Muscle of leg (tissue), 11 donors: ENCODE results near the gene SYT1. TPM values are rescaled to one million over a fixed set of nuclear protein-coding genes. Genes with fewer than 3 reads are reported as not detected.
A peak's percentile ranks its signal among the peaks of the same experiment; 100 is the strongest.

ENCODE experiments used
- DNase-seq: peaks from one replicate; pipeline ENCODE4 v3.0.0; 2013
- H3K27ac ChIP-seq: one replicate; pipeline ENCODE4 v1.5.1; 2013; ENCODE audit warnings: mild to moderate bottlenecking, low read length, control low read depth
- H3K27me3 ChIP-seq: one replicate; pipeline ENCODE4 v1.6.1; 2013; ENCODE audit warnings: low read length; ENCODE audit not compliant: control insufficient read depth, insufficient read depth
- H3K36me3 ChIP-seq: one replicate; pipeline ENCODE4 v1.6.1; 2013; ENCODE audit warnings: low read length; ENCODE audit not compliant: control insufficient read depth, insufficient read depth
- H3K4me1 ChIP-seq: one replicate; pipeline ENCODE4 v1.6.1; 2013; ENCODE audit warnings: low read length; ENCODE audit not compliant: control insufficient read depth, insufficient read depth
- H3K4me3 ChIP-seq: one replicate; pipeline ENCODE4 v1.5.1; 2013; ENCODE audit warnings: low read length, control low read depth
- H3K9me3 ChIP-seq: replicated peaks from 2 replicates; pipeline ENCODE4 v1.6.1; 2013; ENCODE audit warnings: low read depth, low read length; ENCODE audit not compliant: control insufficient read depth
- WGBS: methylation state at CpG from one replicate; pipeline ENCODE4 v1.1.5; 2013; ENCODE audit warnings: missing lambda C conversion rate; ENCODE audit not compliant: insufficient coverage; 5-methylcytosine and 5-hydroxymethylcytosine counted together
- polyA plus RNA-seq, 8 donors: library from polyadenylated mRNA; unstranded; fragments of 120-200 nt; gene quantifications; one replicate each; pipeline versions ENCODE4 v1.2.1 to v1.2.3, GENCODE V29; 2013; ENCODE audit warnings: inconsistent platforms in 1 of 8, low replicate concordance in 1 of 8; ENCODE audit not compliant: insufficient read length in 8 of 8, insufficient read depth in 1 of 8
- total RNA-seq: library from RNA; stranded (reverse); fragments of 120-200 nt; gene quantifications from one replicate; pipeline ENCODE4 v1.2.4, GENCODE V29; 2013

SYT1 gene
- total and polyA plus RNA-seq, 9 donors, result 1.1 to 2.5 (median 1.8) TPM

- no peak overlapping the region for H3K4me3 ChIP-seq
- DNase-seq, result no peak
- no peaks in the 10 kb centered on the region for H3K27me3 ChIP-seq
- no peaks in the 10 kb centered on the region for H3K36me3 ChIP-seq
- H3K27ac ChIP-seq, result no peak overlapping the region
- no peaks in the 10 kb centered on the region for H3K4me1 ChIP-seq
- no peaks in the 10 kb centered on the region for H3K9me3 ChIP-seq
- no CpG with 5 or more reads among the region's 2 CpGs for WGBS
Measured at GRCh38 chr12:79309039-79309438, 444.5 kb downstream of the SYT1 start.

GRCh38 chr12:79317179-79317847, 452.7 kb downstream of the SYT1 start:
- H3K4me3 ChIP-seq, result no peak overlapping the region
- H3K4me1 ChIP-seq, result no peaks in the 10 kb centered on the region
- H3K9me3 ChIP-seq, result no peaks in the 10 kb centered on the region
- 60% methylated on average over 6 of the region's 10 CpGs for whole genome bisulfite sequencing
- H3K27ac ChIP-seq, result no peak overlapping the region
- no peaks in the 10 kb centered on the region for H3K36me3 ChIP-seq
- DNase-seq, result no peak
- H3K27me3 ChIP-seq, result no peaks in the 10 kb centered on the region

GRCh38 chr12:79322905-79323304, 458.3 kb downstream of the SYT1 start:
- no peaks in the 10 kb centered on the region for H3K9me3 ChIP-seq
- no CpG with 5 or more reads among the region's 1 CpG for WGBS
- H3K27me3 ChIP-seq, result no peaks in the 10 kb centered on the region
- no peaks in the 10 kb centered on the region for H3K36me3 ChIP-seq
- no peak overlapping the region for H3K27ac ChIP-seq
- H3K4me3 ChIP-seq, result no peak overlapping the region
- no peak for DNase-seq
- no peaks in the 10 kb centered on the region for H3K4me1 ChIP-seq

GRCh38 chr12:79324571-79324970, 460.0 kb downstream of the SYT1 start:
- no peaks in the 10 kb centered on the region for H3K27me3 ChIP-seq
- H3K27ac ChIP-seq, result no peak overlapping the region
- DNase-seq, result no peak
- H3K9me3 ChIP-seq, result no peaks in the 10 kb centered on the region
- H3K4me3 ChIP-seq, result no peak overlapping the region
- no CpG with 5 or more reads among the region's 3 CpGs for WGBS
- no peaks in the 10 kb centered on the region for H3K4me1 ChIP-seq
- H3K36me3 ChIP-seq, result no peaks in the 10 kb centered on the region

- no peaks in the 10 kb centered on the region for H3K4me1 ChIP-seq
- H3K9me3 ChIP-seq, result no peaks in the 10 kb centered on the region
- 76% methylated on average over 2 of the region's 2 CpGs for WGBS
- no peak overlapping the region for H3K4me3 ChIP-seq
- H3K27me3 ChIP-seq, result no peaks in the 10 kb centered on the region
- H3K36me3 ChIP-seq, result no peaks in the 10 kb centered on the region
- peak; percentile 42 for DNase-seq
- H3K27ac ChIP-seq, result no peak overlapping the region
Measured at GRCh38 chr12:79326222-79326621, 461.6 kb downstream of the SYT1 start.

- H3K4me3 ChIP-seq, result no peak overlapping the region
- H3K36me3 ChIP-seq, result no peaks in the 10 kb centered on the region
- no peaks in the 10 kb centered on the region for H3K4me1 ChIP-seq
- no peaks in the 10 kb centered on the region for H3K27me3 ChIP-seq
- H3K27ac ChIP-seq, result no peak overlapping the region
- H3K9me3 ChIP-seq, result no peaks in the 10 kb centered on the region
- DNase-seq, result no peak
- WGBS, result no CpG with 5 or more reads among the region's 2 CpGs
Measured at GRCh38 chr12:79326663-79327062, 462.1 kb downstream of the SYT1 start.

- Histone ChIP-seq H3K9me3 (no peaks in the 10 kb centered on the region), H3K27ac (no peak overlapping the region), H3K4me1 (no peaks in the 10 kb centered on the region), H3K4me3 (no peak overlapping the region), H3K36me3 (no peaks in the 10 kb centered on the region), H3K27me3 (no peaks in the 10 kb centered on the region)
- 92% methylated on average over 1 of the region's 1 CpG for WGBS
- no peak for DNase-seq
Measured at GRCh38 chr12:79327465-79327864, 462.9 kb downstream of the SYT1 start.

GRCh38 chr12:79329933-79330332, 465.4 kb downstream of the SYT1 start:
- peak; percentile 3 for DNase-seq

GRCh38 chr12:79331870-79332269, 467.3 kb downstream of the SYT1 start:
- Histone ChIP-seq H3K4me3 (no peak overlapping the region), H3K27ac (no peak overlapping the region), H3K27me3 (no peaks in the 10 kb centered on the region), H3K9me3 (no peaks in the 10 kb centered on the region), H3K36me3 (no peaks in the 10 kb centered on the region), H3K4me1 (no peaks in the 10 kb centered on the region)
- DNase-seq, result no peak
- WGBS, result no CpG with 5 or more reads among the region's 1 CpG

More at GRCh38 chr12:79329933-79330332, 465.4 kb downstream of the SYT1 start:
- Histone ChIP-seq H3K27me3 (no peaks in the 10 kb centered on the region), H3K4me3 (no peak overlapping the region), H3K27ac (no peak overlapping the region), H3K36me3 (no peaks in the 10 kb centered on the region), H3K9me3 (no peaks in the 10 kb centered on the region), H3K4me1 (no peaks in the 10 kb centered on the region)
- no CpG with 5 or more reads among the region's 2 CpGs for WGBS

- Histone ChIP-seq H3K4me3 (no peak overlapping the region), H3K4me1 (no peaks in the 10 kb centered on the region), H3K27me3 (no peaks in the 10 kb centered on the region), H3K27ac (no peak overlapping the region), H3K9me3 (no peaks in the 10 kb centered on the region), H3K36me3 (no peaks in the 10 kb centered on the region)
- WGBS, result 60% methylated on average over 1 of the region's 3 CpGs
- no peak for DNase-seq
Measured at GRCh38 chr12:79333144-79333543, 468.6 kb downstream of the SYT1 start.
